HG03575 (cell line): ENCODE measurements around the gene TTC22.

Experiments used
- ATAC-seq: cut with Tn5 transposase; IDR thresholded peaks from one replicate; pipeline ENCODE4 v1.9.1; 2021; ENCODE audit not compliant: unreplicated experiment, insufficient number of reproducible peaks, low FRiP score; ENCODE audit errors: extremely low read depth

Gene TTC22

DNA sequence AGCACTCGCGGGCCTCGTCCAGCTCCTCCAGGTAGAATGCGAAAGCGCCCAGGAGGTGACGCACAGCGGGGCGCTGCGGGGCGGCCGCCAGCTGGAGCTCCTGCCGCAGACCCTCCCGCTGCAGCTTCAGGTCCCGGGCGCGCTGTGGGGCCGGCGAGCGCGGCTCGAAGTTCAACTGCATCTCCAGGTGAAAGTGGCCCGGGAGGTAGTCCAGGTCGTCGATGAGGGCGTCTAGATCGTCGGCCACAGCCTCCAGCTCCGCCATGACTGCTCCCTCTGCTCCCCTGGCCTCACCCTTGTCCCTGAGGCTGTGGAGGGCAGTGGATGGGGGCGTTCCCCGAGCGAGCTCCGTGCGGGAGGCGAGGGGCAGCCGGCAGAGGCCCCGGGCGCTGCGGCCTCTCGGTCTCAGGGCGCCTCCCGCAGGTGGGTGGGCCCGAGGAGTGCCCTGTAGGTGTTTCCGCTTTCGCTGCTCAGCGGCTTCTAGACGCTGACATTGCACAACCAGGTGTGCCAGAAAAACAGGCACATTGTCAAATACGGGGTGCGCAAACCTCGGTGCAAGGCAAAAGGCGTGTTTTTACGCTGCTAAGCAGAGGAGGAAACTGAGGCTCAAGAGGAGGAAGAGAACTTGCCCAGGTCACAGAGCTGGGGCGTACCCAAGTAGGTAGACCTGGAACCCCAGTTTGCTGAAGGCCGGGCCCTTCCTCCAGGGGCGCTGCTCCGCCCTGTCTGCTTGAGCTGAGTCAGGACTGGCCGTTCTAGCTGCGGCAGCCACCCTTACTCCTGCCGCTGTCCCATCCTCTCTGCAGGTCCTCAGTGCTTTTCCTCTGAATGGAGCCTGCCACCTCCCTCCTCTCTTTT, at the start of gene TTC22:
TTC22 (minus strand) TSS at position 425 of the 861 bp plus-strand sequence; CDS start at position 265, 160 bp downstream.
- no peak for ATAC-seq

- ATAC-seq = no peak
These were observed 49.6 kb upstream of the TTC22 start for GRCh38 chr1:54850737-54851136.

- ATAC-seq = no peak
These were observed 49.1 kb upstream of the TTC22 start for GRCh38 chr1:54850069-54850730.

- no peak for ATAC-seq
These were observed 48.3 kb upstream of the TTC22 start for GRCh38 chr1:54849219-54850068.

DNA sequence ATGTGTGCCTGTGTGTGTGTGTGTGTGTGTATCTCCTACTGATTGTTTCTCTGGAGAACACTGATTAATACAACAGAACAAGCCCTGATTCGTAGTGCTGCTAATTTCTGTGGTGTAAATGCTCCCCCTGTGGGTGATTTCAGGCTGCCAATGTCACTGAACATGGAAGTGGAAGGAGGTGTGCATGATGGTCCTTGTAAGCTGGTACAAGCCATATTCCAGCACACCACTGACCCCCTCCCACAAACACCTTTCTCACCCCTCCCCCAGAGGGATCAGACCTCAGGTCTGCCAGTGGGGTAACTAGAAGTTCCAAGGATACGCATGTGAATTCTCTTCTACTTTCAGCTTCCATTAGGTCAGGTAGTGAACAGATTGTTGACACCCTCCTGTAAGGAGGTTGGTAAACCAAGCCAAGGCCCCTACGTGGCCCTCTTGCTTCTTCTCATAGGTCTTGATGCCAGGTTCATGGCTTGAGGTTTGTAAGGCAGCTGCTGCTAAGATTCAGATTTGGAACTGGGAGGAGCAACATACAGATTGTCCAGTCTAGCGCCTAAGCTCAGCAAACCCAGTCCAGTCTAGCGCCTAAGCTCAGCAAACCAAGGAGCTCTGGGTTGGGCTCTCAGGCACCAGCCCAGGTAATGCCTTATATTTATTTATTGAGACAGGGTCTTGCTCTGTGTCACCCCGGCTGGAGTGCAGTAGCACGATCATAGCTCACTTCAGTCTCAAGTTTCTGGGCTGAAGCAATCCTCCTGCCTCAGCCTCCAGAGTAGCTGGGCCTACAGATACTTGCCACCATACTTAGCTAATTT, 47.2 kb upstream of the TTC22 start:
- no peak for ATAC-seq

DNA sequence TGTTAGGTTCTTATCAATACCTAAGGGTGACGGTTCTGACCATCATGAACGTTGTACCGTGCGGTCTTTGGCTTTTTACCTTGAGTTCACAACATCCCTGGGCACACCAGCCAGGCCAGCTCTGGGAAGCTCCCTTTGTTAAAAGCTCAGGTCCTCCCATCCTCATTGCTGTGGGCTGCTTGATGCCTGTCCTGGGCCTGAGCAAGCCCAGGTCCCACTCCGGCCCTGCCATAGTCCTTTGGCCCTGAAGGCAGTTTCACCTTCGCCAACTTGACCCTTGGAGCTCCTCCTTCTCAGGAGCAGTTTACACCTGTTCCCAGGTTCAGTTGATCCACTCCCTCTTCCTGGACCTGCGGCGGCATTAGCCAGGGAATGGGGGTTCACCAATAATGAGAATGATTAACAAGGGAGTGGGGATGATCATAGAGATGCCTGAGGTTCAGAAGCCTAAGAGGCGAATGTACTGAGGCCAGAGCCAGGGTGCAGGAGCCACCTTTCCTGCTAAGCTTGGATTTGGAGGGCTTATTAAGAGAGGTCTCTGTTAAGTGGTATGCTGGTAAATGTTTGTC, 45.7 kb upstream of the TTC22 start:
- ATAC-seq = no peak

DNA sequence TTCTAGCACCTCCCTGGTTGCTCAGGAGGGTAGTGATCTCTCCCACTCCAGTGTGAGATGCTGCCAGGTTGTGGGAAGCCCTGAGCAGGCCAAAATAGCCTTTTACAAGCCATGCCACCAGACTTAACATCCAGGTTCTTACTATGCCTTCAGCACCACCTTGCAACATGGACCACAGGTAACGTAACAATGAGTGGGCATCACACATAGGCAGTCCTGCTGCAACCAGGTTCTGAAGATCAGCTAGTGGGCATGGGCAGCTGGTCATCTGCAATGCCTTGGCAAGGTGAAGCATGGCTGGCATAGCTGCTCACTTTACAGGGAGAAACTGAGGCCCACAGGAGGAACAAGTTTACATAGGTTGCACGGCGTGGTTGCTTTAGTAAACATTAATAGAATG, 45.2 kb upstream of the TTC22 start:
- no peak for ATAC-seq

GRCh38 chr1:54845772-54846171, 44.6 kb upstream of the TTC22 start:
- ATAC-seq = no peak

- ATAC-seq = no peak
These were observed 43.4 kb upstream of the TTC22 start for GRCh38 chr1:54844564-54844963.

- no peak for ATAC-seq
These were observed 42.3 kb upstream of the TTC22 start for GRCh38 chr1:54843449-54843848.

GRCh38 chr1:54842963-54843362, 41.8 kb upstream of the TTC22 start:
- ATAC-seq = no peak

DNA sequence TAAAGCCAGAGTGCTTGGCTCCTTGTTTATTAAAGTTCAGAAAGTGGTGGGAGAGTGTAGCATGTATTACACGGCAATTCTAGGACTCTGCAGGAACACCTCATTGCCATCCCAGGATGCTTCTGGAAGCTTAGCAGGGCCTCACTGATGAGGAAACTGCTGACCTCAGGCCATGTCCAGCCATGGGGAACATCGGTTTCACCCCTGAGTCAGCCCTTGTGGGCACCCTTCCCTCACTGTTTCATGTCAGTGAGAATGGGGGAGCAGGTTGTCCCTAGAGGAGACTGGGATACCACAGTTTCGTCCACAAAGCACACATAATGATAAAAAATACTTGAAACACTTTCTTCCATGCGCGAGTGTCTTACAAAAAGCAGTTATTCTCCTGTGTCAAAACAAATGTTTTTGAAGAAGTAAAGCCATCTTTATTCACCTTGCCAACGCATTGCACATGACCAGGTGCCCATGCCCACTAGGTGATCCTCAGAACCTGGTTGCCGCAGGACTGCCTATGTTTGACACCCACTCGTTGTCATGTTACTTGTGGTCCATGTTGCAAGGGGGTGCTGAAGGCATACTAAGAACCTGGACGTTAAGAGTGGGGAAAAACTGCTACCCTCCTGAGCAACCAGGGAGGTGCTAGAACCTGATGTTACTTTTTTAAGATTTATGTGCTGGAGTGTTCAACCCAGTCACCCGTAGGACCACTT, 41.2 kb upstream of the TTC22 start:
- ATAC-seq = no peak

DNA sequence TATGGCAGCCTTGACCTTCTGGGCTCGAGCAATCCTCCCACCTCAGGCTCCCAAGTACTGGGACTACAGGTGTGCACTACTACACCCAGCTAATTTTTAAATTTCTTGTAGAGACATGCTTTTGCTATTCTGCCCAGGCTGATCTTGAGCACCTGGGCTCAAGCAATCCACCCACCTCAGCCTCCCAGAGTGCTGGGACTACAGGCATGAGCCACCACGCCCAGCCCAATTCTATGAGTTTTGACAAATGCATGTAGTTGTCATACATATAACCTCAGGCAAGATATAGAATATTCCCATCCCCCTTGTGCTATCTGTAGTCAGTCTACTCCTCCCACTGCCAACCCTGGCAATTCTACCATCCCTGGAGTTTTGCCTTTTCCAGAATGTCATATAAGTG, 38.7 kb upstream of the TTC22 start:
- no peak for ATAC-seq

- ATAC-seq = no peak
These were observed 37.5 kb upstream of the TTC22 start for GRCh38 chr1:54838565-54839180.

- no peak for ATAC-seq
These were observed 36.1 kb upstream of the TTC22 start for GRCh38 chr1:54837002-54837853.

DNA sequence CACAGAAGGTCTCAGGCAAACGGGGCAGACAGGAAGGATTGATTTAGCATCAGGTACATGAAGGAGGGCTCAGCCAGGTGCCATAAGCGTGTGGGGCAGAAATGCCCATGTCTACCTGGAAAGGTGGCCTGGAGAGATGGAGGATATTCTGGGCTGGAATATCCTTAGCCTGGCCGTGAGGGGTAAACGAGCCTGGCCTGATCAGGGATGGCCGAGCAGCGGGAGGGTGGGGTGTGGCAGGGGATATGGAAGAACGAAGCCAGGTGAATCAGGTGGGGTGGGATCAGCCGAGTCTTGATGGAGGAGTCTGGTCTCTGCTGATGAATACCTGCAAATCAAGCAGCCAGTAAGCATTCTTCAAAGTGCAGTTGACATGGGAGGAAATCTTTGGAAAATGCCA, 35.5 kb upstream of the TTC22 start:
- ATAC-seq = no peak

DNA sequence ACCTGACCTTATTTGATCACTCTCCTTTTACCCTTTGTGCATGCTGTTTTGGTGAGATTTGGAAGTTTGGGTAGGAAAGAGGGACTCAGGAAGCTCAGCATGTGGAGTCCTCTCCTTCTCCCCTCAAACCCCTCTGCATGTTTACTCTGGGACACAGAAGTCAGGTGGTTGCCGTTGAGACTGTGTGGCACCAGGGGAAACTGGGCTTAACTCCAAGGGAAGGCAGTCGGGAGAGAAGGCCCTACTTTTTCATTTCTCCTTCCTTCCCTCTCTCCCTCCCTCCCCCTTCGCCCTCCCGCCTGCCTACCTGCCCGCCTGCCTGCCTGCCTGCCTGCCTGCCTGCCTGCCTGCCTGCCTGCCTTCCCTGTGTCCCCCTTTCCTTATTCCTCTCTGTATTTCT, 34.8 kb upstream of the TTC22 start:
- no peak for ATAC-seq
